ENCODE results near the gene MKLN1. TPM values are rescaled to one million over a fixed set of nuclear protein-coding genes. Genes with fewer than 3 reads are reported as not detected.
"Not testable (repeated sequence)": the region's sequence is repeated elsewhere in the genome, so short reads cannot be mapped to it uniquely, and the experiment has no call there.

Gene MKLN1
- total RNA-seq, 1 donor from 2014 or later = 15.2 TPM

- H3K4me3 ChIP-seq (ENCODE audit: low read depth, low read length) = peak overlapping the region; percentile 0
- DNase-seq (ENCODE audit: low read depth) = peak; percentile 32
- TF ChIP-seq CTCF (conservative IDR thresholded peaks at IDR 0.05; ENCODE audit: low read depth, low read length) = no peak
These were observed 127.3 kb downstream of the MKLN1 start for GRCh38 chr7:131455001-131455400.

GRCh38 chr7:131455546-131455945 lies 127.9 kb downstream of the MKLN1 start:
- peak overlapping the region; percentile 27 for H3K4me3 ChIP-seq (ENCODE audit: low read depth, low read length)
- peak; percentile 51 for DNase-seq (ENCODE audit: low read depth)
- TF ChIP-seq CTCF (conservative IDR thresholded peaks at IDR 0.05; ENCODE audit: low read depth, low read length) = no peak

GRCh38 chr7:131456338-131456737 lies 128.7 kb downstream of the MKLN1 start:
- no peak for DNase-seq (ENCODE audit: low read depth)
- no peak overlapping the region for H3K4me3 ChIP-seq (ENCODE audit: low read depth, low read length)
- no peak for TF ChIP-seq CTCF (conservative IDR thresholded peaks at IDR 0.05; ENCODE audit: low read depth, low read length)

- DNase-seq (ENCODE audit: low read depth) = peak; percentile 36
- TF ChIP-seq CTCF (conservative IDR thresholded peaks at IDR 0.05; ENCODE audit: low read depth, low read length) = no peak
- no peak overlapping the region for H3K4me3 ChIP-seq (ENCODE audit: low read depth, low read length)
These were observed 131.6 kb downstream of the MKLN1 start for GRCh38 chr7:131459256-131459655.

- no peak for TF ChIP-seq CTCF (conservative IDR thresholded peaks at IDR 0.05; ENCODE audit: low read depth, low read length)
- no peak overlapping the region for H3K4me3 ChIP-seq (ENCODE audit: low read depth, low read length)
- no peak for DNase-seq (ENCODE audit: low read depth)
These were observed 134.4 kb downstream of the MKLN1 start for GRCh38 chr7:131462059-131462458.

GRCh38 chr7:131462715-131463114 lies 135.0 kb downstream of the MKLN1 start:
- not testable (repeated sequence) for DNase-seq (ENCODE audit: low read depth); H3K4me3 ChIP-seq (ENCODE audit: low read depth, low read length)

GRCh38 chr7:131466735-131467365 lies 139.2 kb downstream of the MKLN1 start:
- TF ChIP-seq CTCF (conservative IDR thresholded peaks at IDR 0.05; ENCODE audit: low read depth, low read length) = no peak
- no peak overlapping the region for H3K4me3 ChIP-seq (ENCODE audit: low read depth, low read length)
- no peak for DNase-seq (ENCODE audit: low read depth)
